Stimulated activated CD4-positive, alpha-beta T cell treated with anti-CD3 and anti-CD28 coated beads, Interleukin-1b, Interleukin-23, amount 100 ng/mL, for 24 hours (primary cell): Measurements from ENCODE around the gene SPIRE1.
"Not testable (repeated sequence)": the region's sequence is repeated elsewhere in the genome, so short reads cannot be mapped to it uniquely, and the experiment has no call there.

Experiments used
- DNase-seq, 4 experiments: peaks; one replicate each; pipeline ENCODE4 v3.0.0-alpha.2; 2020; ENCODE audit warnings: low read depth in 4 of 4, low spot score in 1 of 4

The SPIRE1 gene

GRCh38 chr18:12422936-12423335, 235.0 kb downstream of the SPIRE1 start:
- DNase-seq = no peak

GRCh38 chr18:12421732-12422131, 236.2 kb downstream of the SPIRE1 start:
- no peak for DNase-seq

- DNase-seq = no peak
These were observed 237.0 kb downstream of the SPIRE1 start for GRCh38 chr18:12420821-12421421.

GRCh38 chr18:12417687-12418086, 240.2 kb downstream of the SPIRE1 start:
- DNase-seq = no peak

GRCh38 chr18:12416098-12416729, 241.7 kb downstream of the SPIRE1 start:
- no peak for DNase-seq

- DNase-seq = no peak
These were observed 246.5 kb downstream of the SPIRE1 start for GRCh38 chr18:12411456-12411855.

GRCh38 chr18:12410747-12411146, 247.2 kb downstream of the SPIRE1 start:
- DNase-seq = not testable (repeated sequence)

- DNase-seq = no peak
These were observed 247.8 kb downstream of the SPIRE1 start for GRCh38 chr18:12410081-12410481.

GRCh38 chr18:12409469-12409868, 248.4 kb downstream of the SPIRE1 start:
- DNase-seq = no peak

- no peak for DNase-seq
These were observed 249.5 kb downstream of the SPIRE1 start for GRCh38 chr18:12408247-12408869.

GRCh38 chr18:12406371-12407111, 251.4 kb downstream of the SPIRE1 start:
- no peak for DNase-seq

- DNase-seq = no peak
These were observed 252.8 kb downstream of the SPIRE1 start for GRCh38 chr18:12405066-12405465.

- no peak for DNase-seq
These were observed 254.1 kb downstream of the SPIRE1 start for GRCh38 chr18:12403601-12404506.

GRCh38 chr18:12401881-12402280, 256.0 kb downstream of the SPIRE1 start:
- DNase-seq = no peak

GRCh38 chr18:12399231-12399630, 258.7 kb downstream of the SPIRE1 start:
- DNase-seq = no peak

GRCh38 chr18:12398625-12399024, 259.3 kb downstream of the SPIRE1 start:
- DNase-seq = no peak

- DNase-seq = no peak
These were observed 260.1 kb downstream of the SPIRE1 start for GRCh38 chr18:12397793-12398192.

- DNase-seq = no peak
These were observed 260.7 kb downstream of the SPIRE1 start for GRCh38 chr18:12397254-12397653.
